Measurements from ENCODE around the gene FAM240B.

DNA sequence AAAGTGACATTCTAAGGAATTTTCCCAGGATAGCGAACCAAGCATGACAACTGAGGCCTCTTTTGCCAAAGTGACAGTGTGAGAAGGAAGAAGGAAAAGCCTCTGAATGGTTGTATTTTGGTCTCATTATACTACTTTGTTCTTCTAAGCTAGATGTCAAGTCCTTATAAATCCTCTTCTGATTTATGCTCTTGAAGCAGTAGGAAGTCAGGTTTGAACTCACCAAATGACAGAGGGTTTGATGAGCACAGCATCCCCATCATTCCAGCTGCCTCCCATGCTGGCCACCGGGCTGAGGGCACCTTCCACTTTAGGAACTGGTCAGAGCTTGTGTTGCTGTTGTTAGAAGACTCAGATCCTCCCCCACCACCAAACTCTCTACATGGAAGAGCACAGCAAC is 44.1 kb downstream of the FAM240B start:
- TF ChIP-seq, protein P1, sequence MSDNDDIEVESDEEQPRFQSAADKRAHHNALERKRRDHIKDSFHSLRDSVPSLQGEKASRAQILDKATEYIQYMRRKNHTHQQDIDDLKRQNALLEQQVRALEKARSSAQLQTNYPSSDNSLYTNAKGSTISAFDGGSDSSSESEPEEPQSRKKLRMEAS (IDR thresholded peaks at IDR 0.05), result no peak
- TF ChIP-seq CREB1 (IDR thresholded peaks at IDR 0.05; ENCODE audit: low read depth) (no peak), EP300 (IDR thresholded peaks at IDR 0.05; ENCODE audit: borderline replicate concordance) (no peak), CEBPB (IDR thresholded peaks at IDR 0.05) (no peak), NFIC (IDR thresholded peaks at IDR 0.05) (no peak), TAF1 (IDR thresholded peaks at IDR 0.05; ENCODE audit: low read depth) (no peak), ZBTB7A (IDR thresholded peaks at IDR 0.05; ENCODE audit: low read depth) (no peak), TCF12 (IDR thresholded peaks at IDR 0.05; ENCODE audit: low read depth) (no peak), EGR1 (IDR thresholded peaks at IDR 0.05) (no peak), YY1 (IDR thresholded peaks at IDR 0.05; ENCODE audit: low read depth) (no peak)
- TF ChIP-seq, protein P2, sequence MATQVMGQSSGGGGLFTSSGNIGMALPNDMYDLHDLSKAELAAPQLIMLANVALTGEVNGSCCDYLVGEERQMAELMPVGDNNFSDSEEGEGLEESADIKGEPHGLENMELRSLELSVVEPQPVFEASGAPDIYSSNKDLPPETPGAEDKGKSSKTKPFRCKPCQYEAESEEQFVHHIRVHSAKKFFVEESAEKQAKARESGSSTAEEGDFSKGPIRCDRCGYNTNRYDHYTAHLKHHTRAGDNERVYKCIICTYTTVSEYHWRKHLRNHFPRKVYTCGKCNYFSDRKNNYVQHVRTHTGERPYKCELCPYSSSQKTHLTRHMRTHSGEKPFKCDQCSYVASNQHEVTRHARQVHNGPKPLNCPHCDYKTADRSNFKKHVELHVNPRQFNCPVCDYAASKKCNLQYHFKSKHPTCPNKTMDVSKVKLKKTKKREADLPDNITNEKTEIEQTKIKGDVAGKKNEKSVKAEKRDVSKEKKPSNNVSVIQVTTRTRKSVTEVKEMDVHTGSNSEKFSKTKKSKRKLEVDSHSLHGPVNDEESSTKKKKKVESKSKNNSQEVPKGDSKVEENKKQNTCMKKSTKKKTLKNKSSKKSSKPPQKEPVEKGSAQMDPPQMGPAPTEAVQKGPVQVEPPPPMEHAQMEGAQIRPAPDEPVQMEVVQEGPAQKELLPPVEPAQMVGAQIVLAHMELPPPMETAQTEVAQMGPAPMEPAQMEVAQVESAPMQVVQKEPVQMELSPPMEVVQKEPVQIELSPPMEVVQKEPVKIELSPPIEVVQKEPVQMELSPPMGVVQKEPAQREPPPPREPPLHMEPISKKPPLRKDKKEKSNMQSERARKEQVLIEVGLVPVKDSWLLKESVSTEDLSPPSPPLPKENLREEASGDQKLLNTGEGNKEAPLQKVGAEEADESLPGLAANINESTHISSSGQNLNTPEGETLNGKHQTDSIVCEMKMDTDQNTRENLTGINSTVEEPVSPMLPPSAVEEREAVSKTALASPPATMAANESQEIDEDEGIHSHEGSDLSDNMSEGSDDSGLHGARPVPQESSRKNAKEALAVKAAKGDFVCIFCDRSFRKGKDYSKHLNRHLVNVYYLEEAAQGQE (IDR thresholded peaks at IDR 0.05; ENCODE audit: low read depth), result no peak
- TF ChIP-seq, protein P3, sequence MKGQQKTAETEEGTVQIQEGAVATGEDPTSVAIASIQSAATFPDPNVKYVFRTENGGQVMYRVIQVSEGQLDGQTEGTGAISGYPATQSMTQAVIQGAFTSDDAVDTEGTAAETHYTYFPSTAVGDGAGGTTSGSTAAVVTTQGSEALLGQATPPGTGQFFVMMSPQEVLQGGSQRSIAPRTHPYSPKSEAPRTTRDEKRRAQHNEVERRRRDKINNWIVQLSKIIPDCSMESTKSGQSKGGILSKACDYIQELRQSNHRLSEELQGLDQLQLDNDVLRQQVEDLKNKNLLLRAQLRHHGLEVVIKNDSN (IDR thresholded peaks at IDR 0.05), result no peak
